ENCODE results near the gene RCOR2.
"Not testable (repeated sequence)": the region's sequence is repeated elsewhere in the genome, so short reads cannot be mapped to it uniquely, and the experiment has no call there.

Gene RCOR2

DNA sequence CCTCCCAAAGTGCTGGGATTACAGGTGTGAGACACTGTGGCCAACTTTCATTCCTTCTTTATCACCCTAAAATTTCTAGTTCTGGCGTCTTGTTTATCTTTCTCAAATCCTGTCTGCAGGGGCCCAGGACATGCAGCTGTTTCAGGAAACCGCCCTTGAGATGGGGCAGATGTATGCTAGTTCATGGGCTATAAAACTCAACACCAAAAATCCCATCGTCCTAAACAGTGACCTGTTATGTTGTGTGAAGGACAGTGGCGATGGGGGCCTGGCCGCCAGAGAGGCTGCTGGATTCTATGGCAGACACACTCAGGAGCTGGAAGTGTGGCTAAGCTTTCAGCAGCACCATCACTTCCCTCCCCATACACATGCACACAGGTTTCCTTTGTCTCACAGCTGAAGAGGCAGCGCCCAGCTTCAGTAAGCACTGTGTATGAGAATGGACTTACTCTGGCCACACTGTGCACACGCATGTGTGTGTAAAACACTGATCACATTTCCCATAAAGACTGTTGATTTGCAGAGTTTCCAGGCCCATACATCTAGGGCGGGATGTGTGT, 41.4 kb downstream of the RCOR2 start:
- DNase-seq: no peak

DNA sequence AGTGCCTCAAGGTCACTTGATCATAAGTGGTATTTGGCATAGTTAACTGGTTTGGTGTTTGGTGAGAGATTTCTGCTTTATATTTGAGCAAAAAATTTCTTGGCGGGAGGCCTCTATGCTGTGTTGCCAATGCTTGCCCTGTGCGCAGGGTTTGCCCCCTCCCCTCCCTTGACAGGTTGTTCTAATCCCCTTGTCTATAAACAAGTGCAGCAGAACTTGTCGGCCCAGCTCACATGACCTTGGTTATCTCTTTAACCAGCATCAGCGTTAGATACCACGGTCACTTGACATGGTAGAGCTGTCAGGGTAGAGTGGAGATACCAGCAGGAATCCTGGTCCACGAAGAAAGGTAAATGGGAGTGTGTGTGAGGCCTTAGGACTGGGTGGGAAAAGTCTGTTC, 42.5 kb downstream of the RCOR2 start:
- DNase-seq: no peak

DNA sequence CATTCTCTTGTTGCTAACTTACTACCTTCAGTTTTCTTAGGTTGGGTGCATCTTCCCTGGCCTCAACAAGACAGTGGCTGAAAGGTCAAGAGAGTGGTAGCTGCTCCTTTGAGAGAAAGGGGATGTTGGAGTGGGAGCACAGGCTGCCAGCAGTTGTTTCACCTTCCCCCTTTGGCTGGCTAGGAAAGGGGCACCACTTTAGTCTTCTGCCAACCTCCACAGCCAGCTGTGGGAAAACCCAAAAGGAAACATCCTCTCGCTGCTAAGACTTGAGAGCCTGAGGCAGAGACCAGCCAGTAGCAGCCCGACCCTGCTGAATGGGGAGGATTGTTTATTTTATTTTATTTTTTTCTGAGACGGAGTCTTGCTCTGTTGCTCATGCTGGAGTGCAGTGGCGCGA, 43.7 kb downstream of the RCOR2 start:
- no peak for DNase-seq

DNA sequence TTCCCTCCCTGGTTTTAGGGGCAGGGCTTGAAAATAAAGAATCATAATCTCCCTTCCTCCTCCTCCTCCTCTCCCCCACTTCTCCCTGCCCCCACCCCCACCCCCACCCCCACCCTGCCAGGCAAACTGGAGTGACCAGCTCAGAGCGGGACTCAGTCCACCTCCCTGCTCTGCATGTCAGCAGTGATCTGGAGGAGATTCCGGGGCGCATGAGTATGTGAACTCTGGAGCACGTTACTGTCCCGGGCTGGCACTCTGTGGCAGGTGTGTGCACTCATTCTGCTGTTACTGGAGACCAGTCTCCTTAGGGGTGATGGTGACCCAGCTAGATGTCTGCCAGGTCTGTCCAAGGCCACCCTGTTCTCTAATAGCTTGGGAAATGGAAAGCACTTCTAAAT, 44.2 kb downstream of the RCOR2 start:
- DNase-seq: no peak

DNA sequence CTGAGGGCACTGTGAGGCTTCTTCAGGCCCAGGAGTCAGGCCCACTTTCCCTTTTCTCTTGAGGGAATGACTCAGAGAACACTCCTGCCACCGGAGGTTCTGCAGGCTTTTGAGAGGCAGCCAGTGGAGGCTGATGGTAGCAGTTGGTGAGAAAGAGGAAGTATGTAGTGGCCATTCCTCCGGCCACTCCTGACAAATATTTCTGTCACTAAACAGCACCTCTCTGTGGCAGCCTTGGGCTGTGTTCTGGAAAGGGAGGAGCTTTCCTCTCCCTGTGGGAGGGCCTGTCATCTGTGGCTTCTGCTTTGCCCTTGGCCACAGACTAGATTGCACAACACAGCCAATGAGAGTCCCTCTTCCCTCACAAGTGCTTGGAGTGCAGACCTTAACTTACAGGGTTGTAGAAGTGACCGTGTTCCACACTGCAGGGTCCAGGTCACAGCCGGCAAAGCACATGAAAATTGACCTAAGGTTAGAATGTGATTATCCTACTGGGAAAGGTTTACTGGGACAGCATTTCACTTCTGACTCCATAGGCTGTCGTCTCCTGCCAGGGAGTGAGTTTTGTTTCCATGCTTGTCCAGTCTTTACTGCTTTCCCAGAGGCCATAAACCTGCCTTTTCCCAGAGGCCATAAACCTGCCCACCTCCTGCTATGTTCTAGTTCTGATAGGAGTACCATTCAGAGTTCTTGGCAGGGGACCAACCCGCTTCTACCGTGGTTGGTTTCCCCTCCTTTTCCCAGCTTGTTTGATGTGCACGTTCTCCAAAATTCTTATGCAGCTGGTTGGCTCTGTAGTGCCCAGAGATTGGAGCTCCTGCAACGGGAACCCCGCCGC, 44.8 kb downstream of the RCOR2 start:
- DNase-seq: peak; percentile 82

DNA sequence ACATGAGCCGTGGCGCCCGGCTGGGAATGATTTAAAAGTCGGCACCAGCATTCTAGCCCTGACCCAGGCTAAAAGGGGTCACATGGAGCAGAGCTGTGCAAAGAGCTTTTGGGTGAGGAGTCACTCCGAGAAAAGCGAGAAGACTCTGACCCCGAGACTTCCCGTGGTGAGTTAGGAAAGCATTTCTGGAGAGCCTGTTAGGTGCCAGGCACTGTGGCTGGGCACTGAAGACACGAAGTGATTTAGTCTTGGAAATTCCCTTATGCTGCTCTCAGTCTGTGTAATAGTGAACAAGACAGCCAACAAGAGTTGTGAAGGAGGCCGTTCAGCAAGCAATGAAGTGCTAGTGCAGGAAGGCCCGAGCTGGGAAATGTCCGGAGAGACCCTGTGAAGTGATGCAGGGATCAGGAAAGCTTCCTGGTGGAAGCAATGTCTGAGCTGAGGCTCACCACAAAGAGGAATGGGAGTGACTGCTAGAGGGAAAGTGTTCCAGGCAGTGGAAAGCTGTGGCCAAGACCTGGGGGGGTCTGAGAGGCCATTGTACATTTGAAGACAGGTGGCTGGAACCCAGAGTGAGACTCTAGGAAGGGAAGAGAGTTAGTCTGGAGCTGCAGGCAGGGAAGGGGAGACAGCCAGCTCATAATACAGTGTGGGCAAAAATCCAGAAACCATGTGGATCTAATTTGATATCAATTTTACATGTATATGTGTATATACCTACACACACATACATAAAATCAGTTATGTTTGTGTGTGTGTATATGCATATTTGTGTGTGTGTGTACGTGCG, 46.4 kb downstream of the RCOR2 start:
- no peak for DNase-seq

DNA sequence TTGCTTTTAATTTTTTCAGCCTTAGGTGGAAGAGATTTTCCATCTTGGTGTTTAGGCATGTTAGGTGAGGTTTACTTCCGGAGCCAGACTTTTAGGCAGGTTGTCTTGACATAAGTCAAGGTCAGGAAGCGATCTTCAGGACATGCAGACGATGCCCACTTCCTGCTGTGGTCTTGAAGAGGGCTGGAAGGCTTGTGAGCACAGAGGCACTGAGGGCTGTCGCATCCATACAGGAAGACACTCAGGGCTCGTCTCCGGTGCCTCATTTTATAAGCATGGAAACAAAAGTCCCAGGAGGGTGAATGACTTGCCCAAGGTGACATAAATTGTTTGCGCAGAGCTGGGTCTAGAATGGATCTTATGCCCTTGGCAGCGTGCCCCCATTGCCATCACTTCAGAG, 47.3 kb downstream of the RCOR2 start:
- DNase-seq: peak; percentile 28

DNA sequence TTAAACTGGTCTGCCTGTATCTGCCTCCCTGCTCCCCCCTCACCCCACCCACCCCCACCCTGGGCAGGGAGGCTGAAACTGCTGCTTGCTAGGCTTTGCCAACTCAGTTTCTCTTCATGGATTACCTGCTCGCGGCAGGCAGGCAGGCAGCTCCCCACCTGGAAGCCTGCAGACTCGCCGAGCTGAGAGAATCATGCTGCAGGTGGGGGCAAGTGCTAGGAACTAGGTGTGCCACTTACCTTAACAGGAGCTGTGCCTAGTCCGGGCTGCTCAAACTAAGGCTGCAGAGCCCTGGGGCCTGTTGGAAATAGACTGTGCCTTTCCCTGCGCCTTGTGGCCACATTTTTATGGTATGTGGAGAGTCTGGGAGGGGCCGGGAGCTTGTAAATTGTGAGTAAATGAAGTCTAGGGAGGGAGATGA, 47.8 kb downstream of the RCOR2 start:
- DNase-seq: no peak

DNA sequence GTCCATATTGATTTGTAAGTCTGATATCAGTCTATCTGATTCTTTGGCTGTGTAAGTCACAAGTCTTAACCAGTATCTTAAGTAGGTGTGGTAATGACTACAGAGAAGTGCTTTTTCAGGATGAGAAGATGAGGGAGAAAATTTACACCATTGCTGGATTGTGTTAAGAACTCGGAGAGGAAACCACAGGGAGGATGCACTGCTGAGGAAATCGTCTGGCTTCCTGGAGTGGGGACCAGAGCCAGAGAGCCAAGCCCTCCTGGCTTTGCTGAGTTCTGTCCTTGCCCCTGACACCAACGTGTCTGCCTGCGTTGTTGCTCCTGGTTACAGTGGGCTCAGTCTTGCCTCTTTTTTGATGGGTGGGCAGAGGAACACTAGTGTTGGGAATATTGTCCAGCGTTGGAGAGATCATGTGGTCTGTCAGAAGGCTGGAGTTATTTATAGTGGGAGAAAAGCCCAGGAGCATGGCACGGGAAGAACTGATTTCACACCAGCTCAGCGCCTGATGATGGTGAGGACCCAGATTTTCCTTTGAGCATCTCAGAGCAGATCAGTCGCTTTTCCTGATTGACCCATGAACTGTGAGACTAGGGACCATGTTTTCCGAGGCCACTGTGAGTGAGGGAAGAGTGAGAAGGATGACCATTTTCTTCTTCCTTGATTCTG, 48.4 kb downstream of the RCOR2 start:
- DNase-seq: no peak

DNA sequence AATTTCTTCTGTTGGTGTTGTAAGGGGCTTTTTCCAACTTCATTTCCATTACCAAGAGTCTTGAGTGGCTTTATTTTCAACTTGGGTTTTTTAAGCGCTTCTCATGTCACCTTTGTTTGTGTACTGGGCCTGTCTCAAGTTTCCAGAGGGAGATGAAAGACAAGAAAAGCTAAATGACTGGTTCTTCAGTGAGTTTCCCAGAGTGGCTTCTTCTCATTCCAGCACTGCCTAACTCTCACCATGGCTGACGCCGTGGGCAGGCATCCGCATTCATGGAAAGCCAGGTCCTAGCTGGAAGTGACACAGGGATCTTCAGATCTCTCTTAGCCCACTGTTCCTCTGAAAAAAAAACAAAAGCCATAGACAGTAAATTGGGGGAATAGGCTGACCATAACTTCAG, 49.5 kb downstream of the RCOR2 start:
- DNase-seq: no peak

DNA sequence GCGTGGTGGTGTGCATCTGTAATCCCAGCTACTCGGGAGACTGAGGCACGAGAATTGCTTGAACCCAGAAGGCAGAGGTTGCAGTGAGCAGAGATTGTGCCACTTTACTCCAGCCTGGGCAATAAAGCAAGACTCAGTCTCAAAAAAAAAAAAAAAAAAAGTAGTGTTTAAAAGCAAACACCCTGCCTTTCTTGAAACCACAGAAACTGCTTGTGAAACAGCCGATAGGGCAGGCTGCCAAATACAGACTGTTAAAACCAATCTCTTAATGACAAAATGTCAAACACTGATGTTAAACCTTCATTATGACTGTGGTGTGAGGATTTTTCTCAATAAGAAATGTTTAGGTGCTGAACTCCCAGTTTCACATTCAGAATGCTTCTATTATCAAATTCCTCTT, 50.8 kb downstream of the RCOR2 start:
- DNase-seq: peak; percentile 63

DNA sequence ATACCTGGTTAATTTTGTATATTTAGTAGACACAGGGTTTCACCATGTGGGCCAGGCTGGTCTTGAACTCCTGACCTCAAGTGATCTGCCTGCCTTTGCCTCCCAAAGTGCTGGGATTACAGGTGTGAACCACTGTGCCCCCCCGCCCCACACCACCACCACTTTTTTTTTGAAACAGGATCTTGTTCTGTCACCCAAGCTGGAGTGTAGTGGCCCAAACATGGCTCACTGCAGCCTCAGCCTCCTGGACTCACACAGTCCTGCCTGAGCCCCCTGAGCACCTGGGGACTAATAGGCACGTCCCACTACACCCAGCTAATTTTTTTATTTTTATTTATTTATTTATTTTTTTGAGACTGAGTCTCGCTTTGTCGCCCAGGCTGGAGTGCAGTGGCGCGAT, 53.3 kb downstream of the RCOR2 start:
- not testable (repeated sequence) for DNase-seq

DNA sequence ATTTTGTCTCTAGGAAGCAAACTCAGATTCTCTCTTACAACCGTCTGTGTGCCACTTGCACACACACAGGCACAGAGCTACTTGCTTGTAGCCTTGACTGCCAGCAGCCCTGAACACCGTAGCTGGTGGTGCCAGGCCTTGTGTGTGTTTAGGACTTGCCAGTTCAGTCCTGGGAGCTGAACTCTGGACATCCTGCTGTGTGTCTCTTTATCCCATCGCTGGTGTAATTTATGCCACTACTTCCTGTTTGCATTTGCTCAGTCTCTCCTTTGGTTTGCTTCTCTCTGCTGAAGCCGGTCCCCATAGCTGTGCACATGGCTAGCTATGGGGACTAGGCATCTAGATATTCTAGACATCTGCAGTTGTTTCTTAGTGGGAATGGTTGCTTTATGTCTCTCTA, 54.0 kb downstream of the RCOR2 start:
- DNase-seq: no peak

Data from CD4-positive, alpha-beta T cell treated with Interferon gamma for 1 hour (primary cell).